RWPE1 (cell line): Measurements from ENCODE around the gene KIAA0040.

Source experiments
- CTCF ChIA-PET: fragments of 350-600 bp; sonication (Branson Sonifier 250); formaldehyde crosslinking; extraction: SDS; loops from one replicate; lab custom pipeline; 2021; lab: Yijun Ruan, JAX
- POLR2A ChIA-PET: fragments of 400-600 bp; formaldehyde crosslinking; extraction: SDS; loops from one replicate; lab custom pipeline; 2020; ENCODE audit warnings: antibody characterized with exemption; ENCODE audit not compliant: low non-redundant PET; lab: Yijun Ruan, JAX
- DNase-seq: peaks from one replicate; pipeline ENCODE4 v3.0.0; 2012; ENCODE audit warnings: low spot score
- H3K27ac ChIP-seq: fragments of 450-650 bp; 2 replicates; pipeline ENCODE4 v1.5.1; 2017
- CTCF ChIP-seq: fragments of 450-650 bp; conservative IDR thresholded peaks from 2 replicates; pipeline ENCODE4 v1.5.1; 2017; ENCODE audit warnings: low read depth, mild to moderate bottlenecking

KIAA0040 gene

GRCh38 chr1:175129182-175129581 is 63.4 kb downstream of the KIAA0040 start:
- no peak for DNase-seq
- POLR2A ChIA-PET = no interaction called here
- no peak overlapping the region for H3K27ac ChIP-seq
- no peak for TF ChIP-seq CTCF
- CTCF ChIA-PET = no interaction called here

- ChIA-PET POLR2A (no interaction called here), CTCF (interaction anchor here (0.7 kb wide), 2 partner anchors 211 to 387 kb away, joined by 3 read pairs; no protein-coding TSS in a partner anchor)
- no peak for DNase-seq
- TF ChIP-seq CTCF = no peak
- no peak overlapping the region for H3K27ac ChIP-seq
These were observed 64.1 kb downstream of the KIAA0040 start for GRCh38 chr1:175128523-175128922.

- no peak for TF ChIP-seq CTCF
- DNase-seq = no peak
- no peak overlapping the region for H3K27ac ChIP-seq
- POLR2A ChIA-PET = no interaction called here
- CTCF ChIA-PET = interaction anchor here (1.1 kb wide), 1 partner anchor 19 kb away, joined by 4 read pairs; no protein-coding TSS in a partner anchor
These were observed 65.0 kb downstream of the KIAA0040 start for GRCh38 chr1:175127565-175127964.

GRCh38 chr1:175126347-175126746 is 66.2 kb downstream of the KIAA0040 start:
- ChIA-PET CTCF (interaction anchor here (1.7 kb wide), 1 partner anchor 97 kb away, joined by 5 read pairs; no protein-coding TSS in a partner anchor), POLR2A (no interaction called here)
- H3K27ac ChIP-seq = no peak overlapping the region
- TF ChIP-seq CTCF = no peak
- DNase-seq = no peak

GRCh38 chr1:175124861-175125260 is 67.7 kb downstream of the KIAA0040 start:
- CTCF ChIA-PET = interaction anchor here (0.7 to 1.7 kb wide), 10 partner anchors 9 to 109 kb away, joined by 3 to 8 read pairs (median 5); no protein-coding TSS in a partner anchor
- POLR2A ChIA-PET = no interaction called here
- no peak for TF ChIP-seq CTCF
- DNase-seq = no peak
- no peak overlapping the region for H3K27ac ChIP-seq

- CTCF ChIA-PET = interaction anchor here (0.6 kb wide), 1 partner anchor 8 kb away, joined by 3 read pairs; no protein-coding TSS in a partner anchor
- no peak for DNase-seq
- H3K27ac ChIP-seq = no peak overlapping the region
- no peak for TF ChIP-seq CTCF
- POLR2A ChIA-PET = no interaction called here
These were observed 72.1 kb downstream of the KIAA0040 start for GRCh38 chr1:175120511-175120910.
